Endothelial cell of umbilical vein (primary cell): ENCODE data around the gene SERBP1. TPM values are rescaled to one million over a fixed set of nuclear protein-coding genes. Genes with fewer than 3 reads are reported as not detected.

Experiments
- BruUV-seq: library from RNA; stranded (reverse); fragments of 400-500 nt; replicated peaks from 2 replicates; lab custom pipeline; 2021; lab: Mats Ljungman, UMichigan
- CTCF ChIA-PET: fragments of 300-600, 350-600 bp; sonication (Branson Sonifier 250); formaldehyde crosslinking; loops from one replicate; lab custom pipeline; 2021; ENCODE audit warnings: antibody characterized with exemption, inconsistent platforms; lab: Charles Lee
- POLR2A ChIA-PET: fragments of 300-600, 350-600 bp; sonication (Branson Sonifier 250); formaldehyde crosslinking; loops from one replicate; lab custom pipeline; 2021; ENCODE audit warnings: antibody characterized with exemption, inconsistent platforms; lab: Charles Lee
- DNase-seq: peaks from one replicate; pipeline ENCODE4 v3.0.0-alpha.2; 2011; ENCODE audit warnings: low read depth, low spot score
- FAIRE-seq: peaks from 2 replicates; lab custom pipeline; 2011; peaks lifted over from hg19 to GRCh38; lab: Jason Lieb, UNC
- H2AFZ ChIP-seq: 2 replicates; pipeline ENCODE4 v1.6.0; 2012; ENCODE audit warnings: low read depth, low read length, control low read depth, inconsistent platforms
- H3K27ac ChIP-seq: 2 replicates; pipeline ENCODE4 v1.5.1; 2011; ENCODE audit warnings: low read depth, mild to moderate bottlenecking, control low read depth, low read length, moderate library complexity; ENCODE audit not compliant: insufficient read depth
- H3K27me3 ChIP-seq, 2 experiments: 2 replicates each; pipeline versions ENCODE4 v1.6.0 to v1.6.1; 2011; ENCODE audit warnings: low read length in 2 of 2, mixed read lengths in 1 of 2; ENCODE audit not compliant: control insufficient read depth in 2 of 2, insufficient read depth in 2 of 2
- H3K36me3 ChIP-seq, 2 experiments: 2 replicates in 1 of 2; 3 replicates in 1 of 2; pipeline ENCODE4 v1.5.1; 2011; ENCODE audit warnings: low read length in 2 of 2, mild to moderate bottlenecking in 1 of 2, moderate library complexity in 1 of 2; ENCODE audit not compliant: control insufficient read depth in 2 of 2, insufficient read depth in 2 of 2; ENCODE audit errors: extremely low read depth in 1 of 2
- H3K4me1 ChIP-seq: 3 replicates; pipeline ENCODE4 v1.5.1; 2011; ENCODE audit warnings: mild to moderate bottlenecking, low read length; ENCODE audit not compliant: control insufficient read depth, insufficient read depth; ENCODE audit errors: extremely low read depth
- H3K4me2 ChIP-seq: 2 replicates; pipeline ENCODE4 v1.6.1; 2011; ENCODE audit warnings: low read length, control low read depth, mixed read lengths; ENCODE audit not compliant: insufficient read depth
- H3K4me3 ChIP-seq, 3 experiments: fragments of 200-600 bp in 1 of 3; sonication (generic), shearing (Covaris generic) in 1 of 3; replicated peaks in 1 of 3; 2 replicates each; pipeline ENCODE4 v1.5.1; 2011 to 2016; ENCODE audit warnings: control low read depth in 3 of 3, low read length in 3 of 3, mild to moderate bottlenecking in 2 of 3, inconsistent platforms in 1 of 3, low read depth in 1 of 3, moderate library complexity in 1 of 3; ENCODE audit not compliant: insufficient read depth in 1 of 3
- H3K79me2 ChIP-seq: 2 replicates; pipeline ENCODE4 v1.6.0; 2012; ENCODE audit warnings: low read length, inconsistent platforms; ENCODE audit not compliant: control insufficient read depth, insufficient read depth
- H3K9ac ChIP-seq: replicated peaks from 2 replicates; pipeline ENCODE3; 2011; ENCODE audit warnings: low read length, control low read depth; ENCODE audit not compliant: insufficient read depth; ENCODE audit errors: extremely low read depth
- H3K9me1 ChIP-seq: replicated peaks from 3 replicates; pipeline ENCODE4 v1.6.0; 2011; ENCODE audit warnings: mild to moderate bottlenecking, low read length; ENCODE audit not compliant: control insufficient read depth, insufficient read depth; ENCODE audit errors: extremely low read depth
- H3K9me3 ChIP-seq: replicated peaks from 2 replicates; pipeline ENCODE4 v1.5.1; 2012; ENCODE audit warnings: low read length, inconsistent platforms; ENCODE audit not compliant: control insufficient read depth, insufficient read depth
- H4K20me1 ChIP-seq: replicated peaks from 2 replicates; pipeline ENCODE3; 2011; ENCODE audit warnings: mild to moderate bottlenecking, low read length; ENCODE audit not compliant: control insufficient read depth, insufficient read depth; ENCODE audit errors: extremely low read depth
- EZH2 ChIP-seq: IDR thresholded peaks from 2 replicates; pipeline ENCODE4 v1.6.1; 2012; ENCODE audit warnings: borderline replicate concordance, low read depth, mild to moderate bottlenecking, moderate library complexity, low read length, inconsistent platforms; ENCODE audit not compliant: severe bottlenecking
- FOS ChIP-seq: IDR thresholded peaks from 2 replicates; pipeline ENCODE4 v1.6.1; 2011; ENCODE audit warnings: mild to moderate bottlenecking, low read length, moderate library complexity, borderline replicate concordance; ENCODE audit not compliant: insufficient read depth
- GATA2 ChIP-seq: IDR thresholded peaks from 2 replicates; pipeline ENCODE4 v1.7.0; 2011; ENCODE audit warnings: low read depth, mild to moderate bottlenecking, moderate library complexity, mixed read lengths, low read length; ENCODE audit not compliant: insufficient read length, insufficient read depth
- JUN ChIP-seq: IDR thresholded peaks from 2 replicates; pipeline ENCODE4 v1.6.1; 2011; ENCODE audit warnings: borderline replicate concordance, low read depth; ENCODE audit not compliant: insufficient read length, insufficient read depth
- MYC ChIP-seq: IDR thresholded peaks from one replicate; pipeline ENCODE4 v1.6.1; 2011; ENCODE audit warnings: mild to moderate bottlenecking, low read depth, low read length
- POLR2A ChIP-seq: IDR thresholded peaks from 2 replicates; pipeline ENCODE4 v1.6.1; 2012; ENCODE audit warnings: low read depth, mild to moderate bottlenecking, control low read depth, low read length
- POLR2AphosphoS5 ChIP-seq: IDR thresholded peaks from 2 replicates; pipeline ENCODE4 v1.6.1; 2012; ENCODE audit warnings: low read depth, mild to moderate bottlenecking, control low read depth, low read length, moderate library complexity; ENCODE audit not compliant: insufficient read depth
- dilution Hi-C: fragments of 300-500 bp; cut with MboI; formaldehyde crosslinking; loops from one replicate; pipeline ENCODE4 v1.15.0; 2019; ENCODE audit warnings: low sequenced_read_pairs; ENCODE audit not compliant: extremely low pct_ligation_motif_present
- intact Hi-C: fragments of 100-400 bp; cut with micrococcal nuclease; formaldehyde crosslinking; loops from one replicate; pipeline ENCODE4 v1.10.0; 2022
- polyA plus RNA-seq, 4 experiments: library from polyadenylated mRNA; depleted of rRNA in 3 of 4; stranded (reverse) in 3 of 4; unstranded in 1 of 4; fragments of >200 nt; gene quantifications; 2 replicates each; pipeline versions ENCODE4 v1.2.1 to v1.2.3, GENCODE V29; 2011 to 2012; ENCODE audit warnings: missing spikeins in 1 of 4
- total RNA-seq: library from RNA; stranded (reverse); gene quantifications from 2 replicates; pipeline ENCODE4 v1.2.3, GENCODE V29; 2021
- TF ChIP-seq, protein P1 (sequence below), 2 donors: IDR thresholded peaks; 1 replicate in 1 of 2; 2 replicates in 1 of 2; pipeline ENCODE4 v1.5.1; 2011; ENCODE audit warnings: low read length in 2 of 2, mild to moderate bottlenecking in 2 of 2, moderate library complexity in 2 of 2, control low read depth in 1 of 2, inconsistent platforms in 1 of 2, low read depth in 1 of 2; ENCODE audit not compliant: insufficient read depth in 1 of 2; ENCODE audit errors: extremely low read depth in 1 of 2
- TF ChIP-seq, protein P2 (sequence below): IDR thresholded peaks from 2 replicates; pipeline ENCODE4 v1.6.1; 2011; ENCODE audit not compliant: insufficient read depth, insufficient read length

The SERBP1 gene
- total and polyA plus RNA-seq, 2 donors (not counting 3 experiments of a cell fraction or from before 2014, with no cell fraction given), result 145 to 293 TPM

- Histone ChIP-seq H3K4me2 (no peak overlapping the region), H3K9me1 (no peaks in the 10 kb centered on the region), H3K27ac (no peak overlapping the region), H2AFZ (no peak overlapping the region), H3K9me3 (no peaks in the 10 kb centered on the region), H3K27me3 (no peaks in the 10 kb centered on the region), H4K20me1 (peaks cover 17% of the 10 kb centered on the region), H3K4me3 (no peak overlapping the region), H3K79me2 (peaks cover 97% of the 10 kb centered on the region), H3K9ac (no peak overlapping the region), H3K4me1 (peaks cover 8% of the 10 kb centered on the region), H3K36me3 (peaks cover 17 to 57% of the 10 kb centered on the region in 2 experiments)
- ChIA-PET CTCF (interaction anchor here (1.9 kb wide), 1 partner anchor 8 kb away, joined by 4 read pairs; no protein-coding TSS in a partner anchor), POLR2A (no interaction called here)
- no peak for DNase-seq
- BruUV-seq, result no TSS peak
- intact Hi-C loops (no loop called here), dilution Hi-C loops (no loop called here)
- TF ChIP-seq, protein P1, sequence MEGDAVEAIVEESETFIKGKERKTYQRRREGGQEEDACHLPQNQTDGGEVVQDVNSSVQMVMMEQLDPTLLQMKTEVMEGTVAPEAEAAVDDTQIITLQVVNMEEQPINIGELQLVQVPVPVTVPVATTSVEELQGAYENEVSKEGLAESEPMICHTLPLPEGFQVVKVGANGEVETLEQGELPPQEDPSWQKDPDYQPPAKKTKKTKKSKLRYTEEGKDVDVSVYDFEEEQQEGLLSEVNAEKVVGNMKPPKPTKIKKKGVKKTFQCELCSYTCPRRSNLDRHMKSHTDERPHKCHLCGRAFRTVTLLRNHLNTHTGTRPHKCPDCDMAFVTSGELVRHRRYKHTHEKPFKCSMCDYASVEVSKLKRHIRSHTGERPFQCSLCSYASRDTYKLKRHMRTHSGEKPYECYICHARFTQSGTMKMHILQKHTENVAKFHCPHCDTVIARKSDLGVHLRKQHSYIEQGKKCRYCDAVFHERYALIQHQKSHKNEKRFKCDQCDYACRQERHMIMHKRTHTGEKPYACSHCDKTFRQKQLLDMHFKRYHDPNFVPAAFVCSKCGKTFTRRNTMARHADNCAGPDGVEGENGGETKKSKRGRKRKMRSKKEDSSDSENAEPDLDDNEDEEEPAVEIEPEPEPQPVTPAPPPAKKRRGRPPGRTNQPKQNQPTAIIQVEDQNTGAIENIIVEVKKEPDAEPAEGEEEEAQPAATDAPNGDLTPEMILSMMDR (IDR thresholded peaks at IDR 0.05; ENCODE audit: extremely low read depth in 1 of 2, insufficient read depth in 1 of 2, low read depth in 1 of 2, low read length in 2 of 2), result no peak
- no peak for TF ChIP-seq EZH2
- TF ChIP-seq MYC, result no peak
- TF ChIP-seq FOS, result no peak
- TF ChIP-seq GATA2, result no peak
- TF ChIP-seq POLR2AphosphoS5, result no peak
- no peak for TF ChIP-seq POLR2A
- TF ChIP-seq, protein P2, sequence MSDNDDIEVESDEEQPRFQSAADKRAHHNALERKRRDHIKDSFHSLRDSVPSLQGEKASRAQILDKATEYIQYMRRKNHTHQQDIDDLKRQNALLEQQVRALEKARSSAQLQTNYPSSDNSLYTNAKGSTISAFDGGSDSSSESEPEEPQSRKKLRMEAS, result no peak
- TF ChIP-seq JUN, result no peak
- FAIRE-seq, result no peak
Measured at GRCh38 chr1:67420835-67421492, 9.2 kb downstream of the SERBP1 start.
